Urinary bladder (tissue), 4 donors: ENCODE data around the gene RFNG. TPM values are rescaled to one million over a fixed set of nuclear protein-coding genes. Genes with fewer than 3 reads are reported as not detected.

Experiments
- DNase-seq: peaks from one replicate; pipeline ENCODE4 v3.0.0-alpha.2; 2015; ENCODE audit errors: extremely low spot score
- H3K27ac ChIP-seq: one replicate; pipeline ENCODE4 v1.5.1; 2013; ENCODE audit warnings: low read depth, mild to moderate bottlenecking, moderate library complexity
- H3K36me3 ChIP-seq: one replicate; pipeline ENCODE4 v1.6.1; 2013; ENCODE audit warnings: mild to moderate bottlenecking, moderate library complexity; ENCODE audit not compliant: insufficient read depth
- H3K4me1 ChIP-seq: one replicate; pipeline ENCODE4 v1.6.1; 2013; ENCODE audit warnings: mild to moderate bottlenecking, moderate library complexity; ENCODE audit not compliant: insufficient read depth
- H3K4me3 ChIP-seq: one replicate; pipeline ENCODE4 v1.5.1; 2013; ENCODE audit warnings: low read depth, low read length
- whole genome bisulfite sequencing: extraction: QIAGEN DNeasy Blood & Tissue Kit; methylation state at CpG from one replicate; pipeline ENCODE4 v1.1.7; 2013; 5-methylcytosine and 5-hydroxymethylcytosine counted together
- polyA plus RNA-seq: library from polyadenylated mRNA; stranded (reverse); fragments of 200-250 nt; gene quantifications from one replicate; pipeline ENCODE4 v1.2.3, GENCODE V29; 2013
- total RNA-seq: library from RNA; depleted of rRNA; stranded (reverse); fragments of >200 nt; gene quantifications from one replicate; pipeline ENCODE4 v1.2.3, GENCODE V29; 2014
- donor health status: healthy with polysubstance abuse.
- donor health status: healthy.

Gene RFNG
- total and polyA plus RNA-seq, 2 donors, result 16.5 to 47.0 TPM

GRCh38 chr17:82020572-82021106, 31.0 kb downstream of the RFNG start:
- H3K4me1 ChIP-seq, result no peaks in the 10 kb centered on the region
- H3K27ac ChIP-seq, result no peak overlapping the region
- DNase-seq, result no peak
- WGBS, result 84% methylated on average over 14 of the region's 14 CpGs
- H3K4me3 ChIP-seq, result no peak overlapping the region
- H3K36me3 ChIP-seq, result no peaks in the 10 kb centered on the region

GRCh38 chr17:82019690-82020571, 31.7 kb downstream of the RFNG start:
- no peak for DNase-seq
- Histone ChIP-seq H3K4me1 (no peaks in the 10 kb centered on the region), H3K4me3 (no peak overlapping the region), H3K36me3 (no peaks in the 10 kb centered on the region), H3K27ac (no peak overlapping the region)
- WGBS, result 67% methylated on average over 33 of the region's 34 CpGs

GRCh38 chr17:82018989-82019689, 32.5 kb downstream of the RFNG start:
- Histone ChIP-seq H3K4me3 (no peak overlapping the region), H3K4me1 (no peaks in the 10 kb centered on the region), H3K27ac (no peak overlapping the region), H3K36me3 (no peaks in the 10 kb centered on the region)
- WGBS, result 78% methylated on average over 33 of the region's 33 CpGs
- no peak for DNase-seq

DNA sequence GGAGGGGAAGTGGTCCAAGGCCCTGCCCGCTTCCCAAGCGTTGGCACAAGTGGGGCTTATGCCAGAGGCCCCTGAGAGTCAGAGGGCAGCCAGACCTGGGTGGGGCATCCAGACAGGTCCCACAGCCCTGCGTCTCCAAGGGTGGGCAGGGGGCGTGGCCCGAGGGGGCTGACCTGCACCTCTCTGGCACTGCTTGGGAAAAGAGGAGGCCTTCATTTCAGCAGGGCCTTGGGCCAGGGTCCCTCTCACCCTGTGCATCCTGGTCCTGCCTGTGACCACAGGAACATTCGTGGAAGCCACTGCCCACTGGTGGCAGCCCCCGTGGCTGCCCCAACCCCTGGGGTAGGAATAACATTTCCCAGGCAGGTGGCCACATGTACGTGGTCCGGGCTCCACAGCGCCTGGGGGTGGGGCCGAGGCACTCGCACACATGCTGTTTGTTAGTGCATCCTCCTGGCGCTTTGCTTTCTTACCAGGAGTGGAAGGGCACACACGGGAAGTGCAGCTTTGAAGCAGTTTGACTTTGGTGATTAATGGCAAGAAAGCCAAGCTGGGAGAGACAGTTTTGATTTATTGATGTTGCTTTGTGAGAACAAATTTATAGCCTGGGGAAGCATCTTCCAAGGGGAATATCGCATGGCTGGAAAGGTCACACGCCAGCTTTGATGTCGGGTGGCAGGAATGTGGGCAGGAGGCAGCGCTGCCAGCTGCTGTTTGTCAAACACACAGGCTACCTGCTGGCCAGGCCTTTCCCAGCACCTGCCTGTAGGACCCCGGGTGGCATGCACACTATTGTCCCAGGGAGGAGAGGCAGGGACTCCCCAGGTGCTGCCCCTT, 33.2 kb downstream of the RFNG start:
- 69% methylated on average over 19 of the region's 19 CpGs for WGBS
- no peaks in the 10 kb centered on the region for H3K36me3 ChIP-seq
- DNase-seq, result no peak
- no peak overlapping the region for H3K4me3 ChIP-seq
- H3K4me1 ChIP-seq, result no peaks in the 10 kb centered on the region
- H3K27ac ChIP-seq, result no peak overlapping the region

DNA sequence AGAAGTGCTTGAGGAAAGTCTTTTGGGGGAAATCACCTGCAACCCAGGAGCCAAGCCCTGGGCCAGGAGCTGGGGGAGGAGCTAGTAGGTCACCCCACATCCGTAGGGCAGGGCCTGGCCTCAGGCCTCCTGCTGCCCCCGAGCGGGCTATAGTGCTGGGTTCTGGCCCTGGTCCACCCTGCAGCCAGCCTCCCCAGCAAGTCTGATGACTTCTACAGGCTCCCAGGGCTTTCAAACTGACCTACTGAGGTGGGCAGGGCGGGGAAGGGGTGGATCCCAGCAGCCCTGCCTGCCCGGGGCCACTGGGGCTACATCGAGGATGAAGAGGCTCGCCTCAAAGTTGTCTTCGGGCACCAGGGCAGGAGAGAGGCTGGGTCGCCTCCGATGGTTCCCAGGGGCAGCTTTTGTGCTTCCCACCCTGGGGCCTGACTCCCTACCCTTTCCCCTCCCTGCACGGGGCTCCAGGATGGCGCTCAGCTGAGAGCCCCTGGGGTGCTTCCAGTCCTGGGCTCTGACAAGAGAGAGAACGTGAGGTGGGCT, 33.9 kb downstream of the RFNG start:
- Histone ChIP-seq H3K4me1 (no peaks in the 10 kb centered on the region), H3K36me3 (no peaks in the 10 kb centered on the region), H3K4me3 (no peak overlapping the region), H3K27ac (no peak overlapping the region)
- 79% methylated on average over 13 of the region's 13 CpGs for WGBS
- no peak for DNase-seq

DNA sequence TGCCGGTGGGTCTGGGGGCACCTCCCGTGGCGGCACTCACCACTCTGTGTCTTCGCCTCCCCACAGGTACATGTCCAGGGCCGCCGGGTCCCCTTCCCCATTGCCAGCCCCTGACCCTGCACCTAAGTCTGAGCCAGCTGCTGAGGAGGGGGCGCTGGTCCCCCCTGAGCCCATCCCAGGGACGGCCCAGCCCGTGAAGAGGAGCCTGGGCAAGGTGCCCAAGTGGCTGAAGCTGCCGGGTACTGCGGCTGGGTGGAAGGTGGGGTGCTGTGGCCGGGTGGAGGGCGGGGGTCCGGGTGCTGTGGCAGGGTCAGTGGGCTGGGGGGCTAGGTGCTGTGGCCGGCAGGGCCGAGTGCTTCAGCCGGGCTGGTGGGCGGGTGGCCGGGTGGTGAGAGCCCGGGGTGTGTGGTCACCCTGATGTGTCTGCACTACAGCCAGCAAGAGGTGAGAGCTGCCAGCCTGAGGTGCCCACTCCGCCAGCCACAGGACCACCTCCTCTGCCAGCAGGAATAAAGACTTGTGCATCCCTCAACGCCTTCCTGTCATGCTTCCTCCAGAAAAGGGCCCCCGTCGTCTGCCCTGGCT, 34.6 kb downstream of the RFNG start:
- no peak overlapping the region for H3K4me3 ChIP-seq
- no peak overlapping the region for H3K27ac ChIP-seq
- no peak for DNase-seq
- H3K36me3 ChIP-seq, result no peaks in the 10 kb centered on the region
- no peaks in the 10 kb centered on the region for H3K4me1 ChIP-seq
- WGBS, result 85% methylated on average over 24 of the region's 24 CpGs

DNA sequence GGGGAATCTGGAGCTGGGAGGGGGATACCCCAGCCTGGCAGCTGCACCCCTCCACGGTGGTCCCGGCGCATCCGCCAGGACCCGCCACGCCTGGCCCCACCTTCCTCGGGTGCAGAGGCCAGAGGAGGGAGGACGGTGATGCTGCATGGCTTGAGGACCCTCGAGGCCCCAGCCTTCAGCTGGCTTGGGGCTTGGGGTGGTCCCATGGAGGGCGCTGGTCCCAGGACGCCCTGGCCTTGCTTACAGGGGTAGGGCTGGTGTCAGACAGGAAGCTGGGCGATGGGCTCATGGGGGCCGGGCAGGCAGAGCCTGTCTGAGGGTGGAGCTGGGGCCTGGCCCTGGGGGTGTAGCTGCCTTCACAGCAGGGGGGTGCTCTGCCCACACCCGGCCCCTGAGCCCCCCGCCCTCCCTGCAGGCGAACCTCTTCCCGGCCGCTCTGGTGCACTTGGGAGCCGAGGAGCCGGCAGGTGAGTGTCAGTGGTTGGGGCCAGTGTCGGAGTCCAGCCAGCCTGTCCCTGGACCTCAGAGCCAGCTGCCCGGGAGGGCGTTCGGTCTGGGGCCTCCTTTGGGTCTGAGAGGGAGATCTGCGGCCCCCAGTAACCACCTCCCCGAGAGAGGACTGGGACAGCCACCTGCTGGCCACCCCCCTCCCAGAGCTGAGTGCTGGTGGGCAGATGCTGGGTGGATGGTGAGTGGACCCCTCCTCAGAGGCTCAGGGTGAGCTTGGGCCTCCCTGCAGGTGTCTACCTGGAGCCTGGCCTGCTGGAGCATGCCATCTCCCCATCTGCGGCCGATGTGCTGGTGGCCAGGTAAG, 35.3 kb downstream of the RFNG start:
- no peaks in the 10 kb centered on the region for H3K4me1 ChIP-seq
- WGBS, result 80% methylated on average over 28 of the region's 28 CpGs
- no peaks in the 10 kb centered on the region for H3K36me3 ChIP-seq

DNA sequence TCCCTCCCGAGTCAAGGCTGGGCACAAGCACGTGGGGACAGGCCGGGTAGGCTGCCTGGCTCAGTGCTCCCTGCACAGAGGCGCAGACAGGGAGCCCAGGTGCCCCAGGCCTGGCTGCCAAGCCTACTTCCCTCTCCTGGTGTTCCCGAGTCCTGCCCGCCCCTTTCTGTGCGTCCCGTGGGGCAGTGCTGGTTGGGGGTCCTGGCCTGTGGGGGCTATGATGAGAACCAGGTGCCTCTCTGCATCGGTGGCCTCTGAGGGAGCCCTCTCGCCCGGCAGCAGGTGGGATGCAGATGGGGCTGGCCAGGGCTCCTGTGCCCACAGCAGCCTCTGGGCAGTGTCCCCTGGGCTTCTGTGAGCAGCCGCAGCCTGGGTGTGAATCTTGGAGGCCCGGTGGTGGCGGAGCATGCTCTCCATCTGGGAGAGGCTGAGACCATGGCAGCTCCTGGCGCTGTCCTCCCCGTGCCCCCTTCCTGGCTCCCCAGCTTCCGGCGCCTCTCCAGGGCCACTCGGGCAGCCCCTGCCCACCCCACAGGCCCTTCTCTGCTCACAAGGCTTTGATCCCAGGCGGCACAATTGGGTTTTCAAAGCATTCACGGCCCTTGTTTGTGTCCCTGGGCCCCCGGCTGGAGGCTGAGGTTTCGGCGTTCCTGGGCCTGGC, 36.2 kb downstream of the RFNG start:
- DNase-seq, result no peak
- WGBS, result 75% methylated on average over 24 of the region's 24 CpGs
- H3K4me1 ChIP-seq, result no peaks in the 10 kb centered on the region
- no peak overlapping the region for H3K27ac ChIP-seq
- no peaks in the 10 kb centered on the region for H3K36me3 ChIP-seq
- no peak overlapping the region for H3K4me3 ChIP-seq

More for the DNA sequence above, 35.3 kb downstream of the RFNG start:
- no peak overlapping the region for H3K4me3 ChIP-seq
- H3K27ac ChIP-seq, result no peak overlapping the region
- DNase-seq, result no peak

- Histone ChIP-seq H3K36me3 (no peaks in the 10 kb centered on the region), H3K27ac (no peak overlapping the region), H3K4me1 (no peaks in the 10 kb centered on the region), H3K4me3 (no peak overlapping the region)
- DNase-seq, result no peak
- WGBS, result 81% methylated on average over 13 of the region's 13 CpGs
Measured at GRCh38 chr17:82014971-82015310, 36.7 kb downstream of the RFNG start.

DNA sequence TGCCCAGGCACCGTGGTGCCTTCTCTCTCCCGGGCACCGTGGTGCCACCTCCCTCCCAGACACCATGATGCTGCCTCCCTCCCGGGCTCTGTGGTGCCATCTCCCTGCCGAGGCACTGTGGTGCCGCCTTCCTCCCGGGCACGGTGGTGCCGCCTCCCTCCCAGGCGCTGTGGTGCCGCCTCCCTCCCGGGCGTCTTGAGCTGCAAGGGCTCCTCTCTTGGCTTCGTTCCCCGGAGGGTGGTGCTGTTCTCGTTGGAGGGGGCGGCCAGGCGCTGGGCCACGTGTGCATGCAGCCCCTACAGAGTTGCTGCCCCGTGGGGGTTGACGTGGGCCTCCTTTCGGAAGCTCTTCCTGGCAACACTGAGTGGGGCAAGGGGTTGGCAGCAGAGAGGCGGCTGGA, 37.2 kb downstream of the RFNG start:
- H3K36me3 ChIP-seq, result no peaks in the 10 kb centered on the region
- H3K27ac ChIP-seq, result no peak overlapping the region
- no peak for DNase-seq
- no peak overlapping the region for H3K4me3 ChIP-seq
- no peaks in the 10 kb centered on the region for H3K4me1 ChIP-seq
- WGBS, result 77% methylated on average over 23 of the region's 23 CpGs

DNA sequence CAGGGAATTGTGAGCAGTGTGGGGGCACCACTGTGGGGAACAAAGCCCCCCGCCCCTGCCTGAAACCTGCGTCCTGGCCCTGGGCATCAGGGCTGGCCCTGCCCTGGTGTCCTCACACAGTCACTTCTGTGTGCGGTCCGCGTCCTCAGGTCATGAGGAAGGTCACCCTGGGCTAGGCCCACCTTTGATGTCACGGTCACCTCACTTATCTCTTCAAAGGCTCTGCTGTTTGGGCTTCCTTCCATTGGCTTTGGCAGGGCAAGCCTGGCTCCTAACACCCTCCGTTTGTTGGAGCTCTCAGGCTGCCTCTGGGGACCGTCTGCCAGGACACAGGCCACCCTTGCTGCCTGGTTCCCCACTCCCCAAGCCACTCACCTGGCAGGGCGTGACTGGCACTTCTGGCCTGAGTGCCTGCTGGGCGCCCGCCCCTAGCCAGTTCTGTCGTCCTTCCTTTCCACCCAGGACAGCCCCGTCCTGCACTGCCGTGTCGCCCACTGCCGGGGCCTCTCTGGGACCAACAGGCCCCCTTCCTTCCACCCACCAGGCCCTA, 37.8 kb downstream of the RFNG start:
- 89% methylated on average over 16 of the region's 16 CpGs for WGBS
- no peak for DNase-seq
- Histone ChIP-seq H3K4me3 (no peak overlapping the region), H3K4me1 (no peaks in the 10 kb centered on the region), H3K36me3 (no peaks in the 10 kb centered on the region), H3K27ac (no peak overlapping the region)

DNA sequence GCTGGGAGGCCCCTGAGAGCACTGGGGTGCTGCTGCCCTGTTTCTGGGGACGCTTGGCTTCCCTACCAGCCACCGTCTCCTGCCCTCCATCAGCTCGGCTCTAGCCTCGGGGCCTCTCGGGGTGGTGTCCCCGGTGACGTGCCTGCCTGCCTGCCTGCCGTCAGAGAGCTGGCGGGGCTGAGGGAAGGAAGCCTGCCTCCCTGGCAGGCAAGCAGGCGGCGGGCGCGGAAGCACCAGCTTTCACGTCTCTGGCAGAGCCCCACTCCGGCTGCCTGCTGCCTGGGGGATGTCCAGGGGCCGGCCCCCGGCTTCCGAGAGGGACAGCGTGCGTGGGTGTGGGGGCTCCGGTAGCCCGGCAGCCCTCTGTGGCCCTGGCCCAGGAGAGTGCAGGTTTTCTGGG, 38.3 kb downstream of the RFNG start:
- Histone ChIP-seq H3K4me1 (no peaks in the 10 kb centered on the region), H3K4me3 (no peak overlapping the region)

More for the DNA sequence above, 38.3 kb downstream of the RFNG start:
- no peak for DNase-seq
- H3K36me3 ChIP-seq, result no peaks in the 10 kb centered on the region
- WGBS, result 52% methylated on average over 22 of the region's 22 CpGs
- H3K27ac ChIP-seq, result no peak overlapping the region
